Measurements from ENCODE around the gene LRCOL1. TPM values are rescaled to one million over a fixed set of nuclear protein-coding genes. Genes with fewer than 3 reads are reported as not detected.

Gene LRCOL1
- total RNA-seq, 4 donors from 2014 or later, result 0.83 TPM; not detected in 3

DNA sequence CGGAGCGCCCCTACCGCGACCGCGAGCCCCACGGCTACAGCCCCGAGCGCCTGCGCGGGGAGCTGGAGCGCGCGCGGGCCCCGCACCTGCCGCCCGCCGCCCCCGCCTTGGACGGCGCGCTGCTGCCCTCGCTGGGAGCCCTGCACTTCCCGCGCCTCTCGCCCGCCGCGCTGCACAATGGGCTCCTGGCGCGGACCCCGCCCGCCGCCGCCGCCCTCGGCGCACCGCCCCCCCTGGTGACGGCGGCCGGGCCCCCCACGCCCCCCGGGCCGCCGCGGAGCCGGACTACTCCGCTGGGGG is 27.0 kb downstream of the LRCOL1 start:
- Histone ChIP-seq H3K4me3 (no peak overlapping the region), H3K4me1 (no peaks in the 10 kb centered on the region), H3K27ac (no peak overlapping the region), H3K9me3 (no peaks in the 10 kb centered on the region), H3K27me3 (no peaks in the 10 kb centered on the region), H3K36me3 (peaks cover 0 to 9% of the 10 kb centered on the region in 2 donors)
- DNase-seq (no peak), ATAC-seq (no peak)
- in situ Hi-C loops (cut with MboI; ENCODE audit: low sequenced_read_pairs in 4 of 4), result no loop called here
- TF ChIP-seq POLR2A (IDR thresholded peaks at IDR 0.05), result no peak
- TF ChIP-seq, protein P1, sequence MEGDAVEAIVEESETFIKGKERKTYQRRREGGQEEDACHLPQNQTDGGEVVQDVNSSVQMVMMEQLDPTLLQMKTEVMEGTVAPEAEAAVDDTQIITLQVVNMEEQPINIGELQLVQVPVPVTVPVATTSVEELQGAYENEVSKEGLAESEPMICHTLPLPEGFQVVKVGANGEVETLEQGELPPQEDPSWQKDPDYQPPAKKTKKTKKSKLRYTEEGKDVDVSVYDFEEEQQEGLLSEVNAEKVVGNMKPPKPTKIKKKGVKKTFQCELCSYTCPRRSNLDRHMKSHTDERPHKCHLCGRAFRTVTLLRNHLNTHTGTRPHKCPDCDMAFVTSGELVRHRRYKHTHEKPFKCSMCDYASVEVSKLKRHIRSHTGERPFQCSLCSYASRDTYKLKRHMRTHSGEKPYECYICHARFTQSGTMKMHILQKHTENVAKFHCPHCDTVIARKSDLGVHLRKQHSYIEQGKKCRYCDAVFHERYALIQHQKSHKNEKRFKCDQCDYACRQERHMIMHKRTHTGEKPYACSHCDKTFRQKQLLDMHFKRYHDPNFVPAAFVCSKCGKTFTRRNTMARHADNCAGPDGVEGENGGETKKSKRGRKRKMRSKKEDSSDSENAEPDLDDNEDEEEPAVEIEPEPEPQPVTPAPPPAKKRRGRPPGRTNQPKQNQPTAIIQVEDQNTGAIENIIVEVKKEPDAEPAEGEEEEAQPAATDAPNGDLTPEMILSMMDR (IDR thresholded peaks at IDR 0.05 in 4 of 5, conservative IDR thresholded peaks at IDR 0.05 in 1 of 5), result no peak
- intact Hi-C loops (cut with DNase I; ENCODE audit: low total_unique reads), result no loop called here

DNA sequence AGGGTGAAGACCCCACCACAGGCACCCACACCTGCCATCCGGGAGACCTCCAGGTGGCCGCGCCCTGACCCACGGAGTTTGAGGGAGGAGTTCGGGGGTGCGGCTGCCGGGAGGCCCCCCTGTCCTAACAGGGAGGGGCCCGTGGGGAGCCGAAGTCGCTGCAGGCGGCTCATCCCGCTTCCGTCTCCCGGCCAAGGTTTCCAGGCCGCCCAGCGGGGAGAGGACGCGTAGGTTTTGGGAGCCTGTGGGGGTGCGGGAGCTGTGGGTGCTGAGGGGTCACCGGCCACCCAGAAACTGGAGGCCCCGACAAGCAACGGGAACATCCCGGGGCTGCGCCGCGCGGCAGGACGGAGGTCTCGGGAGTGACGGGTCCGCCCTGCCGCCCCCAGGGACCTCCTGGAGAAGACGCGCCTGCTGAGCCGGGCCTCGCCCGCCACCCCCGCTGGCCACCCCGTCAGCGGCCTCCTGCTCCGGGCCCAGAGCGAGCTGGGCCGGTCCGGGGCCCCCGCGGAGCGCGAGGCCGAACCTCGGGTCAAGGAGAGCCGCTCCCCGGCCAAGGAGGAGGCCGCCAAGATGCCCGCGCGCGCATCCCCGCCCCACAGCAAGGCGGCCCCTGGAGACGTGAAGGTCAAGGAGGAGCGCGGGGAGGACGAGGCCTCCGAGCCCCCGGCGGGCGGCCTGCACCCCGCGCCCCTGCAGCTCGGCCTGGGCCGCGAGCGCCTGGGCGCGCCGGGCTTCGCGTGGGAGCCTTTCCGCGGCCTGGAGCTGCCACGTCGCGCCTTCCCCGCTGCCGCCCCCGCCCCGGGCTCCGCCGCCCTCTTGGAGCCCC is 27.6 kb downstream of the LRCOL1 start:
- no peak for ATAC-seq

DNA sequence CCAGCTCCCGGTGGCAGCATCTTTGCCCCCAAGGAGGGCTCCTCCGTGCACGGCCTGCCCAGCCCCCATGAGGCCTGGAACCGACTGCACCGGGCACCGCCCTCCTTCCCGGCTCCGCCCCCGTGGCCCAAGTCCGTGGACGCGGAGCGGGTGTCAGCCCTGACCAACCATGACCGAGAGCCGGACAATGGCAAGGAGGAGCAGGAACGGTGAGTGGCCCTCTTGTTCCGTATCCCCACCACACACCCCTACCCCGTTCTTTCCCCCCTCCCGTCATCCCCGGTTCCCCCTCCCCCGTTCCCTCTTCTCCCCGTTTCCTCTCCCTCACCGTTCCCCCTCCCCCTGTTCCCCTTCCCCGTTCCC is 28.3 kb downstream of the LRCOL1 start:
- DNase-seq (no peak), ATAC-seq (no peak)
- H3K4me3 ChIP-seq, result peak overlapping the region in 2 of 4 donors; percentile 9 to 15
- intact Hi-C loops (cut with DNase I; ENCODE audit: low total_unique reads) (no loop called here), in situ Hi-C loops (cut with MboI; ENCODE audit: low sequenced_read_pairs in 4 of 4) (no loop called here)
- H3K27ac ChIP-seq, result no peak overlapping the region
- TF ChIP-seq POLR2A (IDR thresholded peaks at IDR 0.05), result no peak
- TF ChIP-seq, protein P1 (IDR thresholded peaks at IDR 0.05 in 4 of 5, conservative IDR thresholded peaks at IDR 0.05 in 1 of 5), result no peak
- H3K36me3 ChIP-seq, result peaks cover 0 to 11% of the 10 kb centered on the region in 2 donors
- H3K27me3 ChIP-seq, result no peaks in the 10 kb centered on the region
- H3K4me1 ChIP-seq, result no peaks in the 10 kb centered on the region
- H3K9me3 ChIP-seq, result no peaks in the 10 kb centered on the region

More for the DNA sequence above, 27.6 kb downstream of the LRCOL1 start:
- Histone ChIP-seq H3K9me3 (no peaks in the 10 kb centered on the region), H3K4me1 (no peaks in the 10 kb centered on the region), H3K27ac (no peak overlapping the region), H3K27me3 (no peaks in the 10 kb centered on the region), H3K36me3 (peaks cover 0 to 9% of the 10 kb centered on the region in 2 donors), H3K4me3 (peak overlapping the region in 2 of 4 donors; percentile 9 to 15)
- TF ChIP-seq, protein P1 (IDR thresholded peaks at IDR 0.05 in 4 of 5, conservative IDR thresholded peaks at IDR 0.05 in 1 of 5), result no peak
- no peak for TF ChIP-seq POLR2A (IDR thresholded peaks at IDR 0.05)
- in situ Hi-C loops (cut with MboI; ENCODE audit: low sequenced_read_pairs in 4 of 4) (no loop called here), intact Hi-C loops (cut with DNase I; ENCODE audit: low total_unique reads) (no loop called here)
- DNase-seq, result no peak

DNA sequence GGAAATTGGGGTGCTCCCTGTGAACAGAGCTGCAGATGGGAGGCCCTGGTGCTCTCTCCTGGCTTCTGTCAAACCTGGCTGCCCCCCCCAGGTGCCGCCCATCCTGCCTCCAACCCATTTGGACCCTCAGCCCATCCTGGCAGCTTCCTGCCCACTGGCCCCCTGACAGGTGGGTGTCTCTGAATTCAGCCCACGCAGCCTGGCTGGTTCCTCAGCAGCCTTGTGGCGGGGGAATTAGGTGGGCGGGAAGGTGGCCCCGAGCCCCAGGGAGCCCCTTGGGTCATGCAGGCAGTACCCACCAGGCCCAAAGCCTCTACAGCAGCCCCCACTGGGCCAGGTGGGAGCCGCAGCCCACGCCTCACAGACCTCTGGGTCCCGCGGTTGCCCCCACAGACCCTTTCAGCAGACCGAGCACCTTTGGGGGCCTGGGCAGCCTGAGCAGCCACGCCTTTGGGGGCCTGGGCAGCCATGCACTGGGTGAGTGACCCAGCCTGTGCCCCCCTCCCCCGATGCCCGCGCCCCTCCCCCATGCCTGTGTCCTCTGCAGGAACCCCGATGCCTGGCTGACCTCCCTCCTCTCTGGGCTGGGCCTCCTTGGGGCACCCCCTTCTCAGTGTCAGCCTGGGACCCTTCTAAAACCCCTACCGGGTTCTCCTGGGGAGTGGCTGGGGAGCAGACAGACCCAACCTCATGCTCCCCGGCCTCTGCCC is 28.9 kb downstream of the LRCOL1 start:
- ATAC-seq, result no peak
- Histone ChIP-seq H3K27ac (no peak overlapping the region), H3K36me3 (peaks cover 0 to 16% of the 10 kb centered on the region in 2 donors)

More for the DNA sequence above, 28.9 kb downstream of the LRCOL1 start:
- intact Hi-C loops (cut with DNase I; ENCODE audit: low total_unique reads), result no loop called here
- in situ Hi-C loops (cut with MboI; ENCODE audit: low sequenced_read_pairs in 4 of 4), result no loop called here
- Histone ChIP-seq H3K27me3 (no peaks in the 10 kb centered on the region), H3K4me3 (no peak overlapping the region), H3K4me1 (no peaks in the 10 kb centered on the region), H3K9me3 (no peaks in the 10 kb centered on the region)
- no peak for DNase-seq
- TF ChIP-seq, protein P1 (IDR thresholded peaks at IDR 0.05 in 4 of 5, conservative IDR thresholded peaks at IDR 0.05 in 1 of 5), result no peak
- no peak for TF ChIP-seq POLR2A (IDR thresholded peaks at IDR 0.05)

All from gastrocnemius medialis (tissue), 4 donors.